Right lobe of liver (tissue), 4 donors: Measurements from ENCODE around the gene TUBB2B.

ENCODE experiments used
- CTCF ChIP-seq, 4 donors: fragments of 200-600 bp in 3 of 4; fragments of 450-650 bp in 1 of 4; IDR thresholded peaks; one replicate each; pipeline versions ENCODE4 v1.5.1 to v1.8.0; 2016 to 2022; ENCODE audit warnings: antibody characterized with exemption in 4 of 4, mild to moderate bottlenecking in 2 of 4
- POLR2A ChIP-seq: fragments of 450-650 bp; IDR thresholded peaks from one replicate; pipeline ENCODE4 v1.6.1; 2017; ENCODE audit warnings: antibody characterized with exemption, mild to moderate bottlenecking
- donor health status: DM: no; HTN: no; CAD: no.
- donor health status: DM: no; HTN: no; CAD: no.
- donor health status: DM: no; HTN: yes; CAD: no.

- TF ChIP-seq CTCF (IDR thresholded peaks at IDR 0.05) (peak; percentile 94 to 98 (median 97)), POLR2A (no peak)
Observed at GRCh38 chr6:3251462-3252314, 24.2 kb upstream of the TUBB2B start.
